H1 (cell line): ENCODE data around the gene GALNT5. TPM values are rescaled to one million over a fixed set of nuclear protein-coding genes. Genes with fewer than 3 reads are reported as not detected.

ENCODE experiments used
- CTCF ChIA-PET: fragments of 300-600 bp; sonication (Branson Sonifier 250); formaldehyde crosslinking; loops from one replicate; lab custom pipeline; 2021; ENCODE audit not compliant: partially characterized antibody; lab: Charles Lee
- POLR2A ChIA-PET: fragments of 300-600 bp; sonication (Branson Sonifier 250); formaldehyde crosslinking; loops from one replicate; lab custom pipeline; 2021; ENCODE audit warnings: inconsistent platforms; ENCODE audit not compliant: partially characterized antibody; lab: Charles Lee
- DNase-seq, 2 experiments: peaks; one replicate each; pipeline versions ENCODE4 v3.0.0 to v3.0.0-alpha.2; 2010 to 2022; ENCODE audit warnings: low spot score in 2 of 2, low read depth in 1 of 2, mixed read lengths in 1 of 2
- FAIRE-seq: peaks from 2 replicates; lab custom pipeline; 2011; peaks lifted over from hg19 to GRCh38; lab: Jason Lieb, UNC
- H2AFZ ChIP-seq: 2 replicates; pipeline ENCODE4 v1.8.1; 2012; ENCODE audit warnings: low read length, inconsistent platforms
- H2AK5ac ChIP-seq: 2 replicates; pipeline ENCODE4 v1.6.1; 2013; ENCODE audit warnings: low read depth, low read length
- H2BK120ac ChIP-seq: replicated peaks from 2 replicates; pipeline ENCODE3; 2013; ENCODE audit warnings: low read depth, low read length, inconsistent platforms
- H2BK12ac ChIP-seq: 2 replicates; pipeline ENCODE4 v1.6.1; 2013; ENCODE audit warnings: low read depth, low read length
- H2BK15ac ChIP-seq: 2 replicates; pipeline ENCODE4 v1.6.1; 2013; ENCODE audit warnings: low read length
- H2BK20ac ChIP-seq: 2 replicates; pipeline ENCODE4 v1.6.1; 2013; ENCODE audit warnings: low read length
- H2BK5ac ChIP-seq: 2 replicates; pipeline ENCODE4 v1.6.1; 2013; ENCODE audit warnings: low read depth, low read length
- H3K14ac ChIP-seq: 2 replicates; pipeline ENCODE4 v1.6.1; 2013; ENCODE audit warnings: inconsistent platforms; ENCODE audit not compliant: insufficient read length
- H3K18ac ChIP-seq: 2 replicates; pipeline ENCODE4 v1.6.1; 2013; ENCODE audit warnings: low read length; ENCODE audit errors: extremely low read depth
- H3K23ac ChIP-seq: 2 replicates; pipeline ENCODE4 v1.6.1; 2013; ENCODE audit warnings: inconsistent platforms; ENCODE audit not compliant: insufficient read length
- H3K23me2 ChIP-seq: 2 replicates; pipeline ENCODE4 v1.6.1; 2013; ENCODE audit warnings: low read depth, low read length
- H3K27ac ChIP-seq: 2 replicates; pipeline ENCODE4 v1.6.1; 2011; ENCODE audit warnings: low read depth, low read length, inconsistent platforms
- H3K27me3 ChIP-seq, 4 experiments: replicated peaks in 1 of 4; 1 replicate in 1 of 4; 2 replicates in 3 of 4; pipeline versions ENCODE4 v1.6.1 to v1.8.1; 2011 to 2013; ENCODE audit warnings: low read length in 3 of 4, mild to moderate bottlenecking in 3 of 4, inconsistent platforms in 2 of 4, mixed read lengths in 2 of 4, moderate library complexity in 1 of 4; ENCODE audit not compliant: control insufficient read depth in 3 of 4, insufficient read depth in 3 of 4; ENCODE audit errors: extremely low read depth in 1 of 4
- H3K36me3 ChIP-seq, 4 experiments: 2 replicates each; pipeline versions ENCODE4 v1.6.1 to v1.8.1; 2011 to 2013; ENCODE audit warnings: mild to moderate bottlenecking in 4 of 4, low read length in 3 of 4, moderate library complexity in 2 of 4, control low read depth in 1 of 4, inconsistent platforms in 1 of 4; ENCODE audit not compliant: insufficient read depth in 4 of 4, control insufficient read depth in 2 of 4
- H3K4ac ChIP-seq: replicated peaks from 2 replicates; pipeline ENCODE3; 2013; ENCODE audit warnings: low read length, low read depth, mixed read lengths, inconsistent platforms; ENCODE audit not compliant: insufficient read length
- H3K4me1 ChIP-seq, 4 experiments: replicated peaks in 1 of 4; 1 replicate in 1 of 4; 2 replicates in 3 of 4; pipeline versions ENCODE4 v1.6.1 to v1.8.1; 2011 to 2013; ENCODE audit warnings: low read length in 3 of 4, inconsistent platforms in 2 of 4, mixed read lengths in 1 of 4; ENCODE audit not compliant: insufficient read depth in 4 of 4, control insufficient read depth in 3 of 4
- H3K4me2 ChIP-seq, 2 experiments: 2 replicates each; pipeline versions ENCODE4 v1.6.1 to v1.8.1; 2011 to 2013; ENCODE audit warnings: low read depth in 2 of 2, low read length in 2 of 2, control low read depth in 1 of 2, inconsistent platforms in 1 of 2, mild to moderate bottlenecking in 1 of 2; ENCODE audit not compliant: insufficient read depth in 1 of 2
- H3K4me3 ChIP-seq, 4 experiments: fragments of 200-600, 300-600 bp in 1 of 4; sonication (generic), shearing (Covaris generic), sonication (Bioruptor Twin) in 1 of 4; 2 replicates each; pipeline versions ENCODE4 v1.5.1 to v1.8.1; 2011 to 2016; ENCODE audit warnings: low read length in 4 of 4, low read depth in 3 of 4, control low read depth in 2 of 4, inconsistent platforms in 2 of 4, mild to moderate bottlenecking in 2 of 4, mixed read lengths in 1 of 4, moderate library complexity in 1 of 4; ENCODE audit not compliant: insufficient read depth in 2 of 4; ENCODE audit errors: extremely low read depth in 1 of 4
- H3K56ac ChIP-seq: replicated peaks from 2 replicates; pipeline ENCODE3; 2013; ENCODE audit warnings: low read depth, mild to moderate bottlenecking, mixed read lengths, low read length, inconsistent platforms; ENCODE audit not compliant: insufficient read length
- H3K79me1 ChIP-seq: 2 replicates; pipeline ENCODE4 v1.6.1; 2013; ENCODE audit warnings: low read depth, low read length, control low read depth
- H3K79me2 ChIP-seq, 2 experiments: 2 replicates each; pipeline versions ENCODE4 v1.6.1 to v1.8.1; 2012 to 2013; ENCODE audit warnings: low read length in 2 of 2, mild to moderate bottlenecking in 2 of 2, inconsistent platforms in 1 of 2; ENCODE audit not compliant: insufficient read depth in 2 of 2, control insufficient read depth in 1 of 2
- H3K9ac ChIP-seq, 4 experiments: replicated peaks in 1 of 4; 1 replicate in 1 of 4; 2 replicates in 3 of 4; pipeline versions ENCODE4 v1.6.1 to v1.8.1; 2011 to 2013; ENCODE audit warnings: low read depth in 3 of 4, low read length in 3 of 4, control low read depth in 2 of 4, mild to moderate bottlenecking in 2 of 4, moderate library complexity in 2 of 4, inconsistent platforms in 1 of 4; ENCODE audit errors: extremely low read depth in 1 of 4
- H3K9me3 ChIP-seq, 2 experiments: 2 replicates each; pipeline versions ENCODE4 v1.6.1 to v1.8.1; 2012 to 2013; ENCODE audit warnings: mild to moderate bottlenecking in 2 of 2, moderate library complexity in 2 of 2, control low read depth in 1 of 2, inconsistent platforms in 1 of 2, low read depth in 1 of 2, low read length in 1 of 2, mixed read lengths in 1 of 2; ENCODE audit not compliant: insufficient read depth in 2 of 2
- H4K20me1 ChIP-seq, 2 experiments: replicated peaks in 1 of 2; 2 replicates each; pipeline versions ENCODE3 to v1.8.1; 2011 to 2013; ENCODE audit warnings: inconsistent platforms in 2 of 2, low read length in 2 of 2, mild to moderate bottlenecking in 1 of 2; ENCODE audit not compliant: insufficient read depth in 2 of 2, control insufficient read depth in 1 of 2
- H4K5ac ChIP-seq: 2 replicates; pipeline ENCODE4 v1.6.1; 2013; ENCODE audit warnings: low read length, low read depth, mixed read lengths, inconsistent platforms; ENCODE audit not compliant: insufficient read length
- H4K8ac ChIP-seq: 2 replicates; pipeline ENCODE4 v1.8.0; 2013; ENCODE audit warnings: mild to moderate bottlenecking, moderate library complexity, low read length, inconsistent platforms; ENCODE audit not compliant: insufficient read depth; ENCODE audit errors: extremely low read depth
- H4K91ac ChIP-seq: replicated peaks from 2 replicates; pipeline ENCODE3; 2013; ENCODE audit warnings: low read length, mixed read lengths, inconsistent platforms; ENCODE audit not compliant: insufficient read length
- ASH2L ChIP-seq: fragments of 200-600, 300-600 bp; sonication (generic); IDR thresholded peaks from one replicate; pipeline ENCODE4 v1.7.1; 2017; ENCODE audit warnings: low read length
- CBX8 ChIP-seq: fragments of 300-800, 300-1000 bp; sonication (generic); IDR thresholded peaks from 2 replicates; pipeline ENCODE4 v1.7.1; 2016; ENCODE audit warnings: low read depth, low read length, borderline replicate concordance
- WGBS, 2 experiments: shearing (Covaris generic) in 1 of 2; methylation state at CpG; one replicate each; pipeline versions ENCODE4 v1.1.6 to v1.1.7; 2013 to 2015; ENCODE audit warnings: low lambda C conversion rate in 2 of 2, mixed read lengths in 2 of 2, inconsistent platforms in 1 of 2, low coverage in 1 of 2, missing lambda C conversion rate in 1 of 2; ENCODE audit not compliant: insufficient replicate concordance in 2 of 2, insufficient coverage in 1 of 2, insufficient read length in 1 of 2; ENCODE audit errors: extremely low coverage in 1 of 2, missing lambda C conversion rate in 1 of 2; 5-methylcytosine and 5-hydroxymethylcytosine counted together
- polyA plus RNA-seq, 7 experiments: library from polyadenylated mRNA; depleted of rRNA in 3 of 7; stranded (reverse) in 5 of 7; unstranded in 2 of 7; fragments of >200 nt in 5 of 7; fragments of 200-250 nt in 2 of 7; gene quantifications; 1 replicate in 5 of 7; 2 replicates in 1 of 7; 4 replicates in 1 of 7; pipeline versions ENCODE4 v1.2.1 to v1.2.3, GENCODE V29; 2011 to 2013; ENCODE audit warnings: missing spikeins in 2 of 7, mixed read lengths in 2 of 7
- total RNA-seq: library from RNA; stranded (reverse); fragmentation: NEBNext Ultra II Directional; extraction: Animal tissue kit (Norgen Biotek cat#: 25700); gene quantifications from 2 replicates; pipeline ENCODE4 v1.2.1, GENCODE V29; 2021

Gene GALNT5
- total and polyA plus RNA-seq, 2 of the 8 experiments (the other 6 are each of a cell fraction or from before 2014, with no cell fraction given) = 0.02 to 0.06 TPM

GRCh38 chr2:157326698-157327097, 69.2 kb downstream of the GALNT5 start:
- H2AFZ ChIP-seq = no peak overlapping the region
- ChIA-PET CTCF (interaction anchor here (0.6 to 16.0 kb wide), 24 partner anchors 8 to 669 kb away, joined by 3 to 299 read pairs (median 8); no protein-coding TSS in a partner anchor), POLR2A (no interaction called here)
- H4K8ac ChIP-seq = no peak overlapping the region
- no peak overlapping the region for H4K91ac ChIP-seq
- H3K18ac ChIP-seq = no peak overlapping the region
- no peaks in the 10 kb centered on the region for H3K9me3 ChIP-seq
- no peak overlapping the region for H3K27ac ChIP-seq
- no peak overlapping the region for H3K14ac ChIP-seq
- no peak overlapping the region for H2BK120ac ChIP-seq
- no peaks in the 10 kb centered on the region for H3K36me3 ChIP-seq
- H3K4me2 ChIP-seq = no peak overlapping the region
- WGBS, 2 experiments = 89% methylated on average over 3 of the region's 3 CpGs; no CpG with 5 or more reads in 1 of the 2 experiments
- H4K20me1 ChIP-seq = no peaks in the 10 kb centered on the region
- no peak overlapping the region for H2AK5ac ChIP-seq
- H3K23me2 ChIP-seq = no peaks in the 10 kb centered on the region
- H3K4me1 ChIP-seq = peaks cover 0 to 9% (median 8%) of the 10 kb centered on the region in 4 experiments; a peak in 5 of 7 replicates
- no peak overlapping the region for H3K56ac ChIP-seq
- H3K79me1 ChIP-seq = no peaks in the 10 kb centered on the region
- no peak overlapping the region for H3K23ac ChIP-seq
- no peaks in the 10 kb centered on the region for H3K27me3 ChIP-seq
- H3K79me2 ChIP-seq = no peaks in the 10 kb centered on the region
- no peak overlapping the region for H2BK5ac ChIP-seq
- DNase-seq (no peak), FAIRE-seq (no peak)
- H3K4me3 ChIP-seq = no peak overlapping the region
- H2BK20ac ChIP-seq = 0 out of 2 replicates have a peak overlapping the region, but pooled peaks have one; percentile 16
- no peak overlapping the region for H4K5ac ChIP-seq
- no peak overlapping the region for H2BK12ac ChIP-seq
- H3K9ac ChIP-seq = no peak overlapping the region
- no peak overlapping the region for H2BK15ac ChIP-seq
- no peak overlapping the region for H3K4ac ChIP-seq
- no peak for TF ChIP-seq ASH2L
- no peak for TF ChIP-seq CBX8
